Stomach (tissue), 9 donors: Measurements from ENCODE around the gene LEKR1. TPM values are rescaled to one million over a fixed set of nuclear protein-coding genes. Genes with fewer than 3 reads are reported as not detected.

Experiments
- DNase-seq, 2 donors: peaks; one replicate each; pipeline versions ENCODE4 v3.0.0 to v3.0.0-alpha.2; 2013 to 2019
- H3K27ac ChIP-seq, 5 donors: fragments of 200-600 bp in 4 of 5; sonication (generic) in 4 of 5; one replicate each; pipeline ENCODE4 v1.5.1; 2013 to 2019; ENCODE audit warnings: mild to moderate bottlenecking in 1 of 5, moderate library complexity in 1 of 5
- H3K27me3 ChIP-seq, 3 donors: fragments of 200-600 bp; sonication (generic); one replicate each; pipeline ENCODE4 v1.5.1; 2017 to 2019; ENCODE audit warnings: mixed run types in 1 of 3
- H3K36me3 ChIP-seq, 4 donors: fragments of 200-600 bp; sonication (generic); 1 replicate in 3 of 4; 2 replicates in 1 of 4; pipeline ENCODE4 v1.5.1; 2016 to 2019
- H3K4me1 ChIP-seq, 4 donors: fragments of 200-600 bp; sonication (generic); one replicate each; pipeline ENCODE4 v1.5.1; 2016 to 2019
- H3K4me3 ChIP-seq, 4 donors: fragments of 200-600 bp; sonication (generic) in 3 of 4; one replicate each; pipeline ENCODE4 v1.5.1; 2016 to 2019; ENCODE audit warnings: mild to moderate bottlenecking in 1 of 4
- H3K9me3 ChIP-seq, 4 donors: fragments of 200-600 bp; sonication (generic); one replicate each; pipeline ENCODE4 v1.5.1; 2016 to 2019
- CTCF ChIP-seq, 7 experiments: fragments of 450-650 bp in 4 of 7; fragments of 200-600 bp in 3 of 7; sonication (generic) in 3 of 7; IDR thresholded peaks; one replicate each; pipeline ENCODE4 v1.5.1; 2016 to 2019; ENCODE audit warnings: antibody characterized with exemption in 7 of 7, control low read depth in 2 of 7, mild to moderate bottlenecking in 1 of 7
- EP300 ChIP-seq: sonication (generic); formaldehyde crosslinking; IDR thresholded peaks from one replicate; pipeline ENCODE4 v1.6.1; 2017; ENCODE audit warnings: antibody characterized with exemption
- POLR2A ChIP-seq, 4 donors: fragments of 450-650 bp; IDR thresholded peaks; one replicate each; pipeline ENCODE4 v1.6.1; 2016; ENCODE audit warnings: antibody characterized with exemption in 4 of 4, control low read depth in 2 of 4, mild to moderate bottlenecking in 1 of 4, moderate library complexity in 1 of 4
- POLR2AphosphoS5 ChIP-seq, 3 donors: sonication (generic); formaldehyde crosslinking; IDR thresholded peaks; one replicate each; pipeline ENCODE4 v1.6.1; 2016; ENCODE audit warnings: antibody characterized with exemption in 3 of 3
- WGBS, 5 donors: extraction: QIAGEN DNeasy Blood & Tissue Kit in 3 of 5; methylation state at CpG; one replicate each; pipeline versions ENCODE4 v1.1.5 to v1.1.7; 2013 to 2018; 5-methylcytosine and 5-hydroxymethylcytosine counted together
- intact Hi-C: fragments of 100-400 bp; cut with DNase I; formaldehyde crosslinking; loops from one replicate; pipeline ENCODE4 v1.15.1; 2023; ENCODE audit warnings: low total_unique reads
- polyA plus RNA-seq, 3 donors: library from polyadenylated mRNA; stranded (reverse); fragments of 200-250 nt; gene quantifications; one replicate each; pipeline ENCODE4 v1.2.3, GENCODE V29; 2013
- total RNA-seq, 5 donors: library from RNA; depleted of rRNA; stranded (reverse); fragments of >200 nt; gene quantifications; one replicate each; pipeline versions ENCODE4 v1.1.0 to v1.2.3, GENCODE V29; 2014 to 2016
- donor health status: healthy with polysubstance abuse.
- donor health status: Bipolar disorder and iron deficiency.
- donor health status: healthy.

Gene LEKR1
- total and polyA plus RNA-seq, 8 donors, result 0.31 to 2.6 (median 0.44) TPM; not detected in 3

- 49 to 62% (median 61%) methylated on average over 7 of the region's 7 CpGs for WGBS, 5 donors
- Histone ChIP-seq H3K27ac (peak overlapping the region in 1 of 5 donors; percentile 80), H3K4me3 (no peak overlapping the region), H3K27me3 (no peaks in the 10 kb centered on the region), H3K9me3 (no peaks in the 10 kb centered on the region), H3K4me1 (peaks cover 0 to 20% (median 1%) of the 10 kb centered on the region in 4 donors), H3K36me3 (no peaks in the 10 kb centered on the region)
- intact Hi-C loops, result loop anchor here (10.0 kb wide), 1 partner anchor 531 kb away; no protein-coding TSS in a partner anchor
- TF ChIP-seq POLR2AphosphoS5 (IDR thresholded peaks at IDR 0.05) (no peak), POLR2A (IDR thresholded peaks at IDR 0.05) (no peak), CTCF (IDR thresholded peaks at IDR 0.05) (no peak), EP300 (no peak)
- DNase-seq, result no peak
These were observed 249.7 kb downstream of the LEKR1 start for GRCh38 chr3:157075693-157076420.

DNA sequence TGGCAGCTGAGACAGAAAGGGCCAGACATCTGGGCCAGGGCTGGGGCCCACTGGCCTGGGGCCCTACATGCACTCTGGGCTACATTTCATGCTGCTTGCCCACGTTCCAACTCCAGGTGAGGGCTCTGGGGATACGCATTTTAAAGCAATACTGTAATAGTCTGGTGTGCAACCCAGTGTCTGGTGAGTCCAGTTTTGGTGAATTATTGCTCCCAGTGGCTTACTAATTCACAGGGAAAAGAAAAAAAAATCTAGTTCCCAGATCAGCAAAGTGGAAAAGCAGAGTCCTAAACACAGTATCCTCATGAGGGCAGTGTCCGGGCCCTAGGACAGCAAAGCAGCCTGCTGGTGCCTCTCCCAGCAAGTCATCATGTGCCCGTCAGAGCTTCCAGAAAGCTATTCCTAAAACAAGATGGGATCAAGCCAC is 251.4 kb downstream of the LEKR1 start:
- Histone ChIP-seq H3K27ac (peak overlapping the region in 1 of 5 donors; percentile 80), H3K27me3 (no peaks in the 10 kb centered on the region), H3K9me3 (no peaks in the 10 kb centered on the region), H3K4me1 (peaks cover 0 to 28% (median 7%) of the 10 kb centered on the region in 4 donors), H3K36me3 (no peaks in the 10 kb centered on the region), H3K4me3 (no peak overlapping the region)
- peak in 1 of 2 donors; percentile 4 for DNase-seq
- intact Hi-C loops, result loop anchor here (10.0 kb wide), 1 partner anchor 533 kb away; no protein-coding TSS in a partner anchor
- TF ChIP-seq EP300 (no peak), POLR2AphosphoS5 (IDR thresholded peaks at IDR 0.05) (no peak), CTCF (IDR thresholded peaks at IDR 0.05) (no peak)
- 72 to 86% (median 80%) methylated on average over 4 of the region's 4 CpGs for WGBS, 5 donors

GRCh38 chr3:157078131-157078810 is 252.1 kb downstream of the LEKR1 start:
- 76 to 85% (median 77%) methylated on average over 5 of the region's 5 CpGs for WGBS, 5 donors
- no peaks in the 10 kb centered on the region for H3K9me3 ChIP-seq
- intact Hi-C loops, result loop anchor here (10.0 kb wide), 1 partner anchor 533 kb away; no protein-coding TSS in a partner anchor
- H3K27ac ChIP-seq, result peak overlapping the region in 1 of 5 donors; percentile 80
- no peaks in the 10 kb centered on the region for H3K27me3 ChIP-seq
- no peak for TF ChIP-seq POLR2AphosphoS5 (IDR thresholded peaks at IDR 0.05)
- no peak for TF ChIP-seq POLR2A (IDR thresholded peaks at IDR 0.05)
- no peak for TF ChIP-seq CTCF (IDR thresholded peaks at IDR 0.05)
- TF ChIP-seq EP300, result no peak
- no peak for DNase-seq
- H3K36me3 ChIP-seq, result no peaks in the 10 kb centered on the region
- H3K4me1 ChIP-seq, result peaks cover 0 to 28% (median 7%) of the 10 kb centered on the region in 4 donors
- H3K4me3 ChIP-seq, result no peak overlapping the region

GRCh38 chr3:157078811-157079185 is 252.6 kb downstream of the LEKR1 start:
- H3K27me3 ChIP-seq, result no peaks in the 10 kb centered on the region
- DNase-seq, result no peak
- 73 to 98% (median 94%) methylated on average over 2 of the region's 2 CpGs for WGBS, 5 donors
- H3K4me3 ChIP-seq, result no peak overlapping the region
- peaks cover 0 to 28% (median 7%) of the 10 kb centered on the region in 4 donors for H3K4me1 ChIP-seq
- peak overlapping the region in 1 of 5 donors; percentile 80 for H3K27ac ChIP-seq
- H3K9me3 ChIP-seq, result no peaks in the 10 kb centered on the region
- no peak for TF ChIP-seq POLR2AphosphoS5 (IDR thresholded peaks at IDR 0.05)
- TF ChIP-seq POLR2A (IDR thresholded peaks at IDR 0.05), result no peak
- no peak for TF ChIP-seq CTCF (IDR thresholded peaks at IDR 0.05)
- TF ChIP-seq EP300, result no peak
- H3K36me3 ChIP-seq, result no peaks in the 10 kb centered on the region
- intact Hi-C loops, result loop anchor here (10.0 kb wide), 1 partner anchor 534 kb away; no protein-coding TSS in a partner anchor
